ENCODE data around the gene TBKBP1.
A peak's percentile ranks its signal among the peaks of the same experiment; 100 is the strongest.

The TBKBP1 gene

GRCh38 chr17:47718634-47719405 is 24.9 kb downstream of the TBKBP1 start:
- in situ Hi-C loops (cut with MboI; ENCODE audit: low pct_unique_long_range_greater_than_20kb, low sequenced_read_pairs, unreplicated experiment), result no loop called here
- TF ChIP-seq CTCF (IDR thresholded peaks at IDR 0.05; ENCODE audit: extremely low read depth, insufficient read depth, missing control alignments), result no peak
- DNase-seq (ENCODE audit: low spot score), result no peak

- no peak for DNase-seq (ENCODE audit: low spot score)
- in situ Hi-C loops (cut with MboI; ENCODE audit: low pct_unique_long_range_greater_than_20kb, low sequenced_read_pairs, unreplicated experiment), result no loop called here
- TF ChIP-seq CTCF (IDR thresholded peaks at IDR 0.05; ENCODE audit: extremely low read depth, insufficient read depth, missing control alignments), result no peak
Observed at GRCh38 chr17:47719411-47720152, 25.6 kb downstream of the TBKBP1 start.

GRCh38 chr17:47720196-47720595 is 26.2 kb downstream of the TBKBP1 start:
- in situ Hi-C loops (cut with MboI; ENCODE audit: low pct_unique_long_range_greater_than_20kb, low sequenced_read_pairs, unreplicated experiment), result no loop called here
- TF ChIP-seq CTCF (IDR thresholded peaks at IDR 0.05; ENCODE audit: extremely low read depth, insufficient read depth, missing control alignments), result no peak

DNA sequence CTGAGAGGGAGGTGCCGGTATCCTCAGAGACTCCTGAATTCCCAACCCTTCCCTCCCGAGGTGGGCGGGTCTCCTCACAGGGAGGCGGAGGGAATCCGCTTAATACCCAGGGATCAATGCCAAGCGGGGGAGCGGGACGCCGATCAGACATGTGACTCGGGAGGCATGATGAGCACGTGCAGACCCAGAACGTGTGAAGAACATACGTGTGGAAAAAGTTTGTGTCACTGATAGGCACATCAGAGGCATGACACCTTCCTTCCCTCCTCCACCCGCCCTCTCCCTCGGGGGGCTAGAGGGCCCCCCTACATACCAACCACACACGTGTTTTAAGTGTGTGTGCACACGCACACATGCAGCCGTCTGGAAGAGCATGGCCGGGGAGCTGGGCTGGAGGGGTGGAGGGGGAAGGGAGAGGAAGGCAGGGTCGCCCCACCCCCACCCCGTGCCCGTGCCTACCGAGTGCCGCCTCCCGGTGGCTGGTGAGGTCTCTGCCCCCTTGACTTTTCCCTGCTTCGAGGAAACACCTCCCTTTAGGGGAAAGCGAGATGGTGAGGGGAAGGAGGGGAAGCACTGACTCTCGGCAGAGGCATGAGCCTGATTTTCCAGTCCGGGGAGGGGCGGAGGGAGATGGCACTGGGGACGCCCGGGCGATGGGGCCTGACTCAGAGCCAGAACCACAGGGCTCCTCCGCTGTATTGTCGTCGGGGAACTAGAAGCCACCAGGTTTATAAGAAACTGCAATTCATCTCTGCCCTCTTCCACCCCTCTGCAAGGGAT is 27.0 kb downstream of the TBKBP1 start:
- no peak for TF ChIP-seq CTCF (IDR thresholded peaks at IDR 0.05; ENCODE audit: extremely low read depth, insufficient read depth, missing control alignments)
- peak; percentile 69 for DNase-seq (ENCODE audit: low spot score)
- in situ Hi-C loops (cut with MboI; ENCODE audit: low pct_unique_long_range_greater_than_20kb, low sequenced_read_pairs, unreplicated experiment), result no loop called here

More at GRCh38 chr17:47720196-47720595, 26.2 kb downstream of the TBKBP1 start:
- DNase-seq (ENCODE audit: low spot score), result no peak

GRCh38 chr17:47721725-47722124 is 27.8 kb downstream of the TBKBP1 start:
- no peak for DNase-seq (ENCODE audit: low spot score)
- in situ Hi-C loops (cut with MboI; ENCODE audit: low pct_unique_long_range_greater_than_20kb, low sequenced_read_pairs, unreplicated experiment), result no loop called here
- TF ChIP-seq CTCF (IDR thresholded peaks at IDR 0.05; ENCODE audit: extremely low read depth, insufficient read depth, missing control alignments), result no peak

GRCh38 chr17:47724705-47725104 is 30.7 kb downstream of the TBKBP1 start:
- in situ Hi-C loops (cut with MboI; ENCODE audit: low pct_unique_long_range_greater_than_20kb, low sequenced_read_pairs, unreplicated experiment), result no loop called here
- DNase-seq (ENCODE audit: low spot score), result no peak
- no peak for TF ChIP-seq CTCF (IDR thresholded peaks at IDR 0.05; ENCODE audit: extremely low read depth, insufficient read depth, missing control alignments)

All from GM13977 (cell line).